KMS-11 (cell line): Measurements from ENCODE around the gene SENP6.
"Not testable (repeated sequence)": the region's sequence is repeated elsewhere in the genome, so short reads cannot be mapped to it uniquely, and the experiment has no call there.

Experiments
- H2AFZ ChIP-seq: fragments of 200-600 bp; sonication (generic); 2 replicates; pipeline ENCODE4 v1.6.1; 2016; ENCODE audit warnings: antibody characterized with exemption, mixed run types, low read depth
- H3K27ac ChIP-seq: fragments of 200-600 bp; sonication (generic); 2 replicates; pipeline ENCODE4 v1.6.1; 2016; ENCODE audit warnings: mild to moderate bottlenecking, mixed run types
- H3K27me3 ChIP-seq: fragments of 200-600 bp; sonication (generic); 2 replicates; pipeline ENCODE4 v1.6.1; 2017; ENCODE audit warnings: mild to moderate bottlenecking, low read depth, mixed run types, moderate library complexity; ENCODE audit not compliant: insufficient read depth
- H3K36me3 ChIP-seq: fragments of 200-600 bp; sonication (generic); 2 replicates; pipeline ENCODE4 v1.6.1; 2017; ENCODE audit warnings: mild to moderate bottlenecking, mixed run types; ENCODE audit not compliant: insufficient read depth
- H3K4me1 ChIP-seq: fragments of 200-600 bp; sonication (generic); 2 replicates; pipeline ENCODE4 v1.6.1; 2016; ENCODE audit warnings: mild to moderate bottlenecking, low read depth, mixed run types; ENCODE audit not compliant: poor library complexity, severe bottlenecking
- H3K4me2 ChIP-seq: fragments of 200-600 bp; sonication (generic); 2 replicates; pipeline ENCODE4 v1.7.0; 2016; ENCODE audit warnings: mild to moderate bottlenecking, mixed run types
- H3K4me3 ChIP-seq: fragments of 200-600 bp; sonication (generic); IDR thresholded peaks from 2 replicates; pipeline ENCODE4 v1.6.1; 2017; ENCODE audit warnings: low read depth, low read length, mixed read lengths; ENCODE audit not compliant: insufficient read depth
- H3K79me2 ChIP-seq: fragments of 200-600 bp; sonication (generic); 2 replicates; pipeline ENCODE4 v1.6.1; 2016; ENCODE audit warnings: low read depth, mixed run types; ENCODE audit not compliant: insufficient read depth
- H3K9ac ChIP-seq: fragments of 200-600 bp; sonication (generic); 2 replicates; pipeline ENCODE4 v1.6.1; 2016; ENCODE audit warnings: mild to moderate bottlenecking, mixed run types
- H4K20me1 ChIP-seq: fragments of 200-600 bp; sonication (generic); 2 replicates; pipeline ENCODE4 v1.6.1; 2016; ENCODE audit warnings: mild to moderate bottlenecking, mixed run types; ENCODE audit not compliant: insufficient read depth
- CTCF ChIP-seq: fragments of 200-600 bp; sonication (generic); conservative IDR thresholded peaks from 2 replicates; pipeline ENCODE4 v1.6.1; 2017; ENCODE audit warnings: low read depth, mild to moderate bottlenecking, antibody characterized with exemption, low read length, moderate library complexity, mixed read lengths

Gene SENP6

DNA sequence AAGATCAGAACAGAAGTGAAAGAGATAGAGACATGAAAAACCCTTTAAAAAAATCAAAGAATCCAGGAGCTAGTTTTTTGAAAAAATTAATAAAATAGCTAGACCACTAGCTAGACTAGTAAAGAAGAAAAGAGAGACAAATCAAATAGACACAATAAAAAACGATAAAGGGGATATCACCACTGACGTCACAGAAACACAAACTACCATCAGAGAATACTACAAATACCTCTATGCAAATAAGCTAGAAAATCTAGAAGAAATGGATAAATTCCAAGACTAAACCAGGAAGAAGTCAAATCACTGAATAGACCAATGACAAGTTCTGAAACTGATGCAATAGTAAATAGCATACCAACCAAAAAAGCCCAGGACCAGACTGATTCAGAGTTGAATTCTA lies 29.6 kb upstream of the SENP6 start:
- Histone ChIP-seq H3K4me1 (no peaks in the 10 kb centered on the region), H4K20me1 (no peaks in the 10 kb centered on the region)
- TF ChIP-seq CTCF = no peak

GRCh38 chr6:75579951-75580350 lies 21.7 kb upstream of the SENP6 start:
- no peak for TF ChIP-seq CTCF
- no peak overlapping the region for H3K4me3 ChIP-seq
- H3K4me1 ChIP-seq = no peaks in the 10 kb centered on the region
- H3K27ac ChIP-seq = no peak overlapping the region
- H3K79me2 ChIP-seq = no peaks in the 10 kb centered on the region
- no peaks in the 10 kb centered on the region for H3K27me3 ChIP-seq
- no peaks in the 10 kb centered on the region for H3K36me3 ChIP-seq
- no peak overlapping the region for H2AFZ ChIP-seq
- no peak overlapping the region for H3K9ac ChIP-seq
- no peaks in the 10 kb centered on the region for H4K20me1 ChIP-seq
- no peak overlapping the region for H3K4me2 ChIP-seq

More for the DNA sequence above, 29.6 kb upstream of the SENP6 start:
- Histone ChIP-seq H3K36me3 (no peaks in the 10 kb centered on the region), H3K27ac (no peak overlapping the region), H3K9ac (no peak overlapping the region), H2AFZ (no peak overlapping the region), H3K79me2 (no peaks in the 10 kb centered on the region), H3K4me3 (no peak overlapping the region), H3K4me2 (no peak overlapping the region), H3K27me3 (no peaks in the 10 kb centered on the region)

DNA sequence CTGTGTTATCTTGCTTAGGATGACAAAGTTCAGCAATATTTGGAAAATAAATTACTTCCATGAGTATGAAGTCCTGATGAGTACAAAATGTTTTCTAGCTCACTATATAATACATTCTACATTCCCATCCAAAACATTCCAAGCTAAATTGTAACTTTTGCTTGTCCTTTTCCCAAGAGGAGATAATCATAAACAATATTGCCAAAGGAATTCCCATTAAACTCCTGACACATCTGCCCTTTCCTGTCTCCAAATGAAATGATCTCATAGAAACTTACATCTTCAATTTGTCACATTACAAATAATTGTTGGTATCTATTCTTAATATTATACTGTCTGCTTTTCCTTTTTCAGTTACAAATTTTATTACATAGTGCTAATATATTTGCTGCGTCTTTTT lies 20.4 kb upstream of the SENP6 start:
- Histone ChIP-seq H3K79me2 (no peaks in the 10 kb centered on the region), H3K4me2 (no peak overlapping the region), H3K4me3 (no peak overlapping the region), H3K36me3 (no peaks in the 10 kb centered on the region), H3K9ac (no peak overlapping the region), H3K27ac (no peak overlapping the region), H3K27me3 (no peaks in the 10 kb centered on the region), H2AFZ (no peak overlapping the region), H4K20me1 (no peaks in the 10 kb centered on the region), H3K4me1 (no peaks in the 10 kb centered on the region)
- TF ChIP-seq CTCF = no peak

DNA sequence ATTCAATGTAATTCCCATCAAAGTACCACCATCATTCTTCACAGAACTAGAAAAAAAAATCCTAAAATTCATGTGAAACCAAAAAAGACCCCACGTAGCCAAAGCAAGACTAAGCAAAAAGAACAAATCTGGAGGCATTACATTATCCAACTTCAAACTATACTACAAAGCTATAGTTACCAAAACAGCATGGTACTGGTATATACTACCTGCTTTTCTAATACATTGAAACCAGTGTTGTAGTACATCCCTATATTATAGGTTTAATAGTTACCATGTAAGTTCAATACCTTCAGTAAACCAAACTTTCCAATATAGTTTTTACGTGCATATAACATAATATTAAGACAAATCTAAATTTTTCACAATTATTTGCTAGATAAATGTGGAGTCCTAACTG lies 17.1 kb upstream of the SENP6 start:
- H3K4me3 ChIP-seq, H3K36me3 ChIP-seq, H3K4me1 ChIP-seq, H4K20me1 ChIP-seq, H3K27me3 ChIP-seq, H3K4me2 ChIP-seq, H2AFZ ChIP-seq, H3K27ac ChIP-seq, H3K9ac ChIP-seq, H3K79me2 ChIP-seq: not testable (repeated sequence)

DNA sequence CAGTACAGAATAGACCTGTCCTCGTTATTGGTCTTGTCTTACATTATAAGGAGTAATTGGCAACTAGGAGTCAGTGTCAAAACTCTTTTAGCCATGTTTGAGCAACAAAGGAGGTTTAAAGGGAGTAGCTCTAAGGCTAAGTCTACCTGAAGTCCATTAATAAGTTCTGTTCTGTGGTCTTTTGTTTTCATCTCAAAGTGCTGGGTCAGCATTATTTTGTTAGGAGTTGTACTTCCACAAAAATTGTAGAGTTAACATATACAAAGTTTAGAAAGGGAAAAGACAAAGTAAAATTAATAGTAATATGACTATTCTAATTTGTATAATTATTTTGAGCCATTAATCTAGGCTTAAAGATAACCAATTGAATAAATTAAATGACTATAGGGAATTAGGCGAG lies 12.7 kb upstream of the SENP6 start:
- no peak overlapping the region for H3K27ac ChIP-seq
- no peak for TF ChIP-seq CTCF

More for the DNA sequence above, 12.7 kb upstream of the SENP6 start:
- H3K36me3 ChIP-seq = no peaks in the 10 kb centered on the region
- no peak overlapping the region for H3K9ac ChIP-seq
- H2AFZ ChIP-seq = no peak overlapping the region
- no peaks in the 10 kb centered on the region for H3K27me3 ChIP-seq
- H3K4me1 ChIP-seq = no peaks in the 10 kb centered on the region
- no peak overlapping the region for H3K4me3 ChIP-seq
- H4K20me1 ChIP-seq = no peaks in the 10 kb centered on the region
- H3K4me2 ChIP-seq = no peak overlapping the region
- H3K79me2 ChIP-seq = no peaks in the 10 kb centered on the region
